ENCODE measurements around the gene DPYD.

- no peak for TF ChIP-seq FOXK2 (IDR thresholded peaks at IDR 0.05)
- TF ChIP-seq SUZ12 (IDR thresholded peaks at IDR 0.05): no peak
- no peak for TF ChIP-seq FOXM1 (IDR thresholded peaks at IDR 0.05; ENCODE audit: borderline replicate concordance)
- TF ChIP-seq NFRKB (IDR thresholded peaks at IDR 0.05): no peak
- no peak for TF ChIP-seq SP1 (IDR thresholded peaks at IDR 0.05)
- TF ChIP-seq LEF1 (IDR thresholded peaks at IDR 0.05; ENCODE audit: borderline replicate concordance): no peak
- TF ChIP-seq L3MBTL2 (conservative IDR thresholded peaks at IDR 0.05): no peak
- no peak for TF ChIP-seq PKNOX1 (IDR thresholded peaks at IDR 0.05)
These were observed 420.1 kb downstream of the DPYD start for GRCh38 chr1:97500760-97501159.

Data from HEK293T (cell line).